Measurements from ENCODE around the gene TMEM202. TPM values are rescaled to one million over a fixed set of nuclear protein-coding genes. Genes with fewer than 3 reads are reported as not detected.

TMEM202 gene
- total and polyA plus RNA-seq, 10 of the 15 experiments (the other 5 are each of a cell fraction or from before 2014, with no cell fraction given) = not detected

GRCh38 chr15:72375846-72376581 lies 22.1 kb upstream of the TMEM202 start, which contains the start of gene HEXA (continued):
- peak; percentile 90 for TF ChIP-seq POLR2AphosphoS5 (IDR thresholded peaks at IDR 0.05; ENCODE audit: low read length)
- TF ChIP-seq HDAC6 (IDR thresholded peaks at IDR 0.05; ENCODE audit: unreplicated experiment) = no peak
- TF ChIP-seq GABPA (IDR thresholded peaks at IDR 0.05; ENCODE audit: low read depth) = peak; percentile 55; the same call in 1 of the 2 replicates
- no peak for TF ChIP-seq WRNIP1 (IDR thresholded peaks at IDR 0.05; ENCODE audit: borderline replicate concordance, low read depth, low read length)
- TF ChIP-seq NRF1 (conservative IDR thresholded peaks at IDR 0.05; ENCODE audit: low read depth, low read length) = peak; percentile 40; the same call in 1 of the 2 replicates
- no peak for TF ChIP-seq ATF2 (IDR thresholded peaks at IDR 0.05; ENCODE audit: low read length)
- no peak for TF ChIP-seq CTCF (IDR thresholded peaks at IDR 0.05 in 2 of 3, conservative IDR thresholded peaks at IDR 0.05 in 1 of 3; ENCODE audit: control insufficient read depth in 2 of 3, extremely low read depth in 1 of 3, insufficient read depth in 1 of 3, low read depth in 3 of 3, low read length in 3 of 3)
- peak; percentile 79 for TF ChIP-seq HCFC1 (IDR thresholded peaks at IDR 0.05; ENCODE audit: low read length)
- no peak for TF ChIP-seq FOXM1 (IDR thresholded peaks at IDR 0.05; ENCODE audit: low read depth, low read length)
- TF ChIP-seq ZNF274 (IDR thresholded peaks at IDR 0.05; ENCODE audit: insufficient read depth, insufficient read length) = no peak
- no peak for TF ChIP-seq TCF7 (IDR thresholded peaks at IDR 0.05; ENCODE audit: borderline replicate concordance)
- no peak for TF ChIP-seq ZNF592 (IDR thresholded peaks at IDR 0.05)
- peak; percentile 23; the same call in 1 of the 2 replicates for TF ChIP-seq TCF3 (IDR thresholded peaks at IDR 0.05; ENCODE audit: borderline replicate concordance, insufficient read depth, low read depth, low read length)
- TF ChIP-seq EED (IDR thresholded peaks at IDR 0.05; ENCODE audit: low read depth) = no peak
- peak; percentile 97 for TF ChIP-seq NR2F1 (conservative IDR thresholded peaks at IDR 0.05)
- TF ChIP-seq CBFB (IDR thresholded peaks at IDR 0.05; ENCODE audit: low read depth) = peak; percentile 82
- TF ChIP-seq IKZF1 (conservative IDR thresholded peaks at IDR 0.05) = peak; percentile 96
- peak; percentile 15 to 59; a peak in 2 of 4 replicates for TF ChIP-seq IKZF2 (IDR thresholded peaks at IDR 0.05)
- no peak for TF ChIP-seq RAD21 (IDR thresholded peaks at IDR 0.05; ENCODE audit: insufficient read depth, low read depth, low read length)
- no peak for TF ChIP-seq ZNF384 (IDR thresholded peaks at IDR 0.05; ENCODE audit: borderline replicate concordance, low read depth, low read length)
- TF ChIP-seq TARDBP (IDR thresholded peaks at IDR 0.05; ENCODE audit: borderline replicate concordance) = peak; percentile 97
- TF ChIP-seq POLR2AphosphoS2 (IDR thresholded peaks at IDR 0.05; ENCODE audit: low read depth, low read length) = no peak; the same call in 1 of the 2 replicates

Measured in GM12878 (cell line).